RCC 7860 (cell line): ENCODE results near the gene PRH1.

Source experiments
- DNase-seq: peaks from one replicate; pipeline ENCODE4 v3.0.0-alpha.2; 2015; ENCODE audit warnings: low spot score
- FAIRE-seq: peaks from 2 replicates; lab custom pipeline; 2012; peaks lifted over from hg19 to GRCh38; lab: Jason Lieb, UNC

The PRH1 gene

GRCh38 chr12:10847744-10848143 is 36.3 kb downstream of the PRH1 start:
- FAIRE-seq (no peak), DNase-seq (no peak)

GRCh38 chr12:10842862-10843261 is 41.2 kb downstream of the PRH1 start:
- DNase-seq (no peak), FAIRE-seq (no peak)

DNA sequence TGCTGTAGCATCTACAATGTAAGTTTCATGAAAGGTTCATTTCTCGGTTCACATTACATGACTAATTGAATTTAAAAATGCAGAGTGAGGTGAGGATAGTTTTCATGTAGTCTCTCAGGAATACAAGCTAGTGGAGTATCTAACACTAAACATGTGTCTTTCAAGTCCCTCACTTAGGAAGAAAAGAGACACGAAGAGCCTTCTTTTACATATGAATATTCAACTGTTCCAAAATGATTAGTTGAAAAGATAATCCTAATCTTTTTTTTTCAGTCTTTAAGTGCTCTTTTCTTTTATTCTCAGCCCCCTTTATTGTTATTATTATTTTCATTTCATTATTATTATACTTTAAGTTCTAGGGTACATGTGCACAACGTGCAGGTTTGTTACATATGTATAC is 45.6 kb downstream of the PRH1 start:
- FAIRE-seq (no peak), DNase-seq (no peak)
